Aorta (tissue), 5 donors: Measurements from ENCODE around the gene OPALIN. TPM values are rescaled to one million over a fixed set of nuclear protein-coding genes. Genes with fewer than 3 reads are reported as not detected.
A peak's percentile ranks its signal among the peaks of the same experiment; 100 is the strongest.

Experiments
- ATAC-seq: fragments of 200-7000 bp; cut with Tn5 transposase; one replicate; pipeline ENCODE4 v1.9.1; 2022; ENCODE audit warnings: moderate library complexity; ENCODE audit not compliant: low FRiP score
- DNase-seq, 2 donors: peaks; one replicate each; pipeline ENCODE4 v3.0.0-alpha.2; 2020
- H3K27ac ChIP-seq, 2 donors: one replicate each; pipeline ENCODE4 v1.5.1; 2013; ENCODE audit warnings: low read length in 2 of 2, mild to moderate bottlenecking in 2 of 2, moderate library complexity in 2 of 2, control low read depth in 1 of 2, inconsistent platforms in 1 of 2, low read depth in 1 of 2
- H3K27me3 ChIP-seq, 2 donors: one replicate each; pipeline ENCODE4 v1.6.1; 2013; ENCODE audit warnings: control low read depth in 1 of 2, low read length in 1 of 2, mild to moderate bottlenecking in 1 of 2, moderate library complexity in 1 of 2; ENCODE audit not compliant: insufficient read depth in 2 of 2, control insufficient read depth in 1 of 2
- H3K36me3 ChIP-seq, 2 donors: one replicate each; pipeline ENCODE4 v1.6.1; 2013; ENCODE audit warnings: control low read depth in 1 of 2, low read length in 1 of 2, mild to moderate bottlenecking in 1 of 2; ENCODE audit not compliant: insufficient read depth in 2 of 2, control insufficient read depth in 1 of 2
- H3K4me1 ChIP-seq, 2 donors: one replicate each; pipeline ENCODE4 v1.6.1; 2013; ENCODE audit warnings: low read length in 2 of 2, control low read depth in 1 of 2, mild to moderate bottlenecking in 1 of 2, moderate library complexity in 1 of 2; ENCODE audit not compliant: insufficient read depth in 2 of 2, control insufficient read depth in 1 of 2
- H3K4me3 ChIP-seq, 2 donors: one replicate each; pipeline ENCODE4 v1.5.1; 2013; ENCODE audit warnings: low read length in 2 of 2, control low read depth in 1 of 2, mild to moderate bottlenecking in 1 of 2
- H3K9me3 ChIP-seq: one replicate; pipeline ENCODE4 v1.6.1; 2013; ENCODE audit warnings: mild to moderate bottlenecking, low read length; ENCODE audit not compliant: control insufficient read depth
- WGBS, 2 donors: extraction: QIAGEN DNeasy Blood & Tissue Kit; methylation state at CpG; one replicate each; pipeline ENCODE4 v1.1.7; 2013; 5-methylcytosine and 5-hydroxymethylcytosine counted together
- intact Hi-C, 2 donors: fragments of 100-400 bp; cut with DNase I; formaldehyde crosslinking; loops; one replicate each; pipeline versions ENCODE4 v1.14.2 to v1.15.0; 2022
- long read RNA-seq, 2 donors: library from polyadenylated mRNA; unstranded; transcript quantifications; one replicate each; pipeline ENCODE4 v2.0.0, GENCODE V29; 2020 to 2021
- polyA plus RNA-seq, 2 donors: library from polyadenylated mRNA; stranded (reverse); fragments of 200-250 nt; gene quantifications; one replicate each; pipeline ENCODE4 v1.2.3, GENCODE V29; 2013
- total RNA-seq, 2 donors: library from RNA; stranded (reverse); fragmentation: NEBNext Ultra II Directional; extraction: Animal tissue kit (Norgen Biotek cat#: 25700); gene quantifications; one replicate each; pipeline ENCODE4 v1.2.1, GENCODE V29; 2021
- donor health status: healthy with polysubstance abuse.
- donor health status: Bipolar disorder and iron deficiency.
- donor health status: DM: no; HTN: no; CAD: no.
- donor health status: DM: no; HTN: no; CAD: no.
- donor health status: DM: yes; HTN: yes; CAD: no.

Gene OPALIN, protein sequence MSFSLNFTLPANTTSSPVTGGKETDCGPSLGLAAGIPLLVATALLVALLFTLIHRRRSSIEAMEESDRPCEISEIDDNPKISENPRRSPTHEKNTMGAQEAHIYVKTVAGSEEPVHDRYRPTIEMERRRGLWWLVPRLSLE
- not detected for total RNA-seq
- not detected for polyA plus RNA-seq
- long read RNA-seq, donor 1 = 0 reads
- long read RNA-seq, donor 2 = 0 reads

GRCh38 chr10:96358851-96359540 is at the start of gene OPALIN:
TSS of gene OPALIN (minus strand) at chr10:96359002. CDS start at chr10:96358896, 106 bp downstream.
- Histone ChIP-seq H3K9me3 (no peaks in the 10 kb centered on the region), H3K27me3 (no peaks in the 10 kb centered on the region), H3K27ac (no peak within 1 kb of the TSS), H3K4me3 (no peak within 1 kb of the TSS), H3K4me1 (no peaks in the 10 kb centered on the region), H3K36me3 (no peaks in the 10 kb centered on the region)
- no peak for ATAC-seq
- 63 to 69% methylated on average over 7 of the region's 7 CpGs for WGBS, 2 donors
- no peak for DNase-seq
- intact Hi-C loops = no loop called here

DNA sequence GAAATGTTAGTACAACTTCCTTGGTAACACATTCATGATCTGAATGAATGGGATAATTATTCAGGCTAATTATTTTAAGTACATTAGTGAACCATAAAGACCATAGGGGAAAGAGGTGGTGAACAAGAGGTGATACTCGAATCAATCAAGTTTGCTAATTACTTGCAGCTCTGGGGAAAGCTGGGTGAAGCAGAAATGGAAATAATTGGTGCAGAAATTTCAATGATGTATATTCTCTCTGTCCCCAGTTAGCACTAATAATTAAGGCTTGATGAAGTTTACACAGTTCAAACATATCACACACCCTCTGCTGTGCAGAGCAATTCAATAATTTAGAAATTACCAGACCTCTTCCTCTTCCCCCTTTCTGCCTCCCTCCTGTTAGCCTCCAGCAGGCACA is 49.4 kb upstream of the OPALIN start:
- DNase-seq (no peak), ATAC-seq (no peak)
- WGBS, 2 donors = 69 to 79% methylated on average over 1 of the region's 1 CpG
- no peaks in the 10 kb centered on the region for H3K4me1 ChIP-seq
- no peak overlapping the region for H3K27ac ChIP-seq
- intact Hi-C loops = no loop called here
- no peaks in the 10 kb centered on the region for H3K36me3 ChIP-seq
- H3K9me3 ChIP-seq = no peaks in the 10 kb centered on the region
- H3K27me3 ChIP-seq = peaks cover 0 to 1% of the 10 kb centered on the region in 2 donors
- H3K4me3 ChIP-seq = no peak overlapping the region

DNA sequence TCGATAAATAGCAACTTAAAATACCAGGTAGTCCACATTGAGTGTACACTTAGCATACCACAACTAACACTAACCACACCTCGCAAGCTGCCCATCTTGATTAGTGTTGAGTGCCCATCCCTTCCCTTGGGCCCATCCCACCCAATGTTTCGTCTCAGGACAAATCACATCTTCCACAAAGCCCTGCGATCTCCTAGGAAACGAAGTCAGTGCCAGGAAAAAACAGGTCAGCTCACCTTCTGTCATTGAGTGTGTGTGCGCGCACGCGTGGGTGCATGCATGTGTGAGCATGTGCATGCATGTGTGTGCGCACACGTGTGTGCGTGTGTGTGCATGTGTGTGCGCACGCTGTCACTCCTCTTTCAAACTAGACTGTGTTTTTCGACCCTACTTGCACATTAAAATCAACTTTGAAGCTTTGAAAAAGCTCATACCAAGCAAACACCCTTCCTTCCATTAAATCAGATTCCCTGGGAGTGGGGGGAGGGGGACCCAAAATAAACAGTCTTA is 48.8 kb upstream of the OPALIN start:
- DNase-seq = no peak
- Histone ChIP-seq H3K9me3 (no peaks in the 10 kb centered on the region), H3K27me3 (peaks cover 0 to 1% of the 10 kb centered on the region in 2 donors), H3K4me1 (no peaks in the 10 kb centered on the region), H3K36me3 (no peaks in the 10 kb centered on the region), H3K27ac (no peak overlapping the region), H3K4me3 (no peak overlapping the region)
- intact Hi-C loops = no loop called here
- ATAC-seq = no peak
- WGBS, 2 donors = 83 to 84% methylated on average over 15 of the region's 15 CpGs

DNA sequence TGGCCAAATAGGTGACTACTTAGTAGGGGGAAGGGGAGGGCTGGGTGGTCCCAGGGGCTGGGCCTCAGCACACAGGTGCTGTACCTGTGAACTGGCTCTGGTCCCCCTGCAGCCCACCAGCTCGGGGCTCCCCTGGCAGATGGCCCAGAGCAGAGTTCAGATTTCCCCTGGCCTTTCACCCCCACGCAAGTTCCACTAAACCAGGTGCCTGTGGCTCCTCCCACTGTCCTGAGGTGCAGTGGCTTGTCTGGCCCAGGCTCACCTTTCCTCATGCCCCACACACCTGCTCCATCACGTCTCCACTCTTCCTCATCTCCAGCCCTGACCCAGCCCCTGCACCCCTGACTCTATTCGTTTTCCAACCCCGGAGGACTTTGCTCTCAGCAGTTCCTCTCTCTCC is 47.3 kb upstream of the OPALIN start:
- H3K27me3 ChIP-seq = peaks cover 0 to 1% of the 10 kb centered on the region in 2 donors
- peak; percentile 33 for ATAC-seq
- no peak for DNase-seq
- no peaks in the 10 kb centered on the region for H3K9me3 ChIP-seq
- intact Hi-C loops = no loop called here
- H3K4me3 ChIP-seq = no peak overlapping the region
- no peak overlapping the region for H3K27ac ChIP-seq
- WGBS, 2 donors = 82% methylated on average over 5 of the region's 5 CpGs
- H3K4me1 ChIP-seq = no peaks in the 10 kb centered on the region
- no peaks in the 10 kb centered on the region for H3K36me3 ChIP-seq

- ATAC-seq (no peak), DNase-seq (no peak)
- no peak overlapping the region for H3K4me3 ChIP-seq
- H3K27me3 ChIP-seq = peaks cover 0 to 1% of the 10 kb centered on the region in 2 donors
- H3K9me3 ChIP-seq = no peaks in the 10 kb centered on the region
- no peaks in the 10 kb centered on the region for H3K36me3 ChIP-seq
- WGBS, 2 donors = 79% methylated on average over 16 of the region's 16 CpGs
- intact Hi-C loops = no loop called here
- no peak overlapping the region for H3K27ac ChIP-seq
- no peaks in the 10 kb centered on the region for H3K4me1 ChIP-seq
Measured at GRCh38 chr10:96402417-96403305, 43.9 kb upstream of the OPALIN start.

DNA sequence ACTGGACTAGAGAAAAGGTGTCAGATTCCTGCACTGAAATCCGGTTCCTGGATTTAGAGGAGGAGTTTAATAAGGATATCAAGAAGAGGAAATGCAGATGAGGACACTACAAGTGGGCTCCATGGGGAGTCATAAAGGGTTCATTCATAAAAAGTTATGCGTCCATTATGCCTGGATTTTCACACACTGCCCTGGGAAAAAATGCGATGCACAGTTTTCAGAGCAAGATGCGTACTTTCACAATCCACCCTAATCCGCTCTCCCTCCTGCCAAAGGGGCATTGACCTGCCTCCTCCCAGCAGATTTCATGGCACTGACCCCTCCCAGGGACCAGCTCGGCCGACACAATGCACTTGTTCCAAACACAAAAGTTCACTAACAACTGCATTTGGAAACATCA is 42.2 kb upstream of the OPALIN start:
- DNase-seq (no peak), ATAC-seq (no peak)
- H3K36me3 ChIP-seq = no peaks in the 10 kb centered on the region
- no peaks in the 10 kb centered on the region for H3K4me1 ChIP-seq
- H3K27ac ChIP-seq = no peak overlapping the region
- intact Hi-C loops = no loop called here
- WGBS, 2 donors = 43 to 47% methylated on average over 7 of the region's 7 CpGs
- H3K4me3 ChIP-seq = no peak overlapping the region
- H3K9me3 ChIP-seq = no peaks in the 10 kb centered on the region
- H3K27me3 ChIP-seq = no peaks in the 10 kb centered on the region

- H3K9me3 ChIP-seq = no peaks in the 10 kb centered on the region
- intact Hi-C loops = no loop called here
- 29 to 32% methylated on average over 3 of the region's 3 CpGs for WGBS, 2 donors
- DNase-seq = no peak
- H3K27me3 ChIP-seq = no peaks in the 10 kb centered on the region
- no peak for ATAC-seq
- H3K4me3 ChIP-seq = no peak overlapping the region
- no peaks in the 10 kb centered on the region for H3K36me3 ChIP-seq
- H3K27ac ChIP-seq = no peak overlapping the region
- H3K4me1 ChIP-seq = no peaks in the 10 kb centered on the region
Measured at GRCh38 chr10:96400465-96400864, 41.7 kb upstream of the OPALIN start.

- Histone ChIP-seq H3K27ac (no peak overlapping the region), H3K4me3 (no peak overlapping the region), H3K4me1 (no peaks in the 10 kb centered on the region), H3K36me3 (no peaks in the 10 kb centered on the region), H3K9me3 (no peaks in the 10 kb centered on the region), H3K27me3 (no peaks in the 10 kb centered on the region)
- DNase-seq = no peak
- 93 to 94% methylated on average over 1 of the region's 1 CpG for WGBS, 2 donors
- no peak for ATAC-seq
- intact Hi-C loops = loop anchor here (10.0 kb wide), 2 partner anchors 437 to 627 kb away; partner anchors contain the start of gene LCOR (in 1 of the 2)
Measured at GRCh38 chr10:96397902-96398301, 39.1 kb upstream of the OPALIN start.
